GM13976 (cell line): Measurements from ENCODE around the gene JAKMIP1.

Experiments
- DNase-seq: peaks from one replicate; pipeline ENCODE4 v3.0.0; 2012; ENCODE audit warnings: low spot score
- in situ Hi-C: fragments of 300-500 bp; cut with MboI; formaldehyde crosslinking; loops from one replicate; pipeline ENCODE4 v1.12.0; 2022; ENCODE audit warnings: low sequenced_read_pairs, mixed read lengths, inconsistent platforms; ENCODE audit not compliant: unreplicated experiment
- TF ChIP-seq, protein P1 (sequence below): IDR thresholded peaks from 2 replicates; pipeline ENCODE4 v1.5.1; 2012; ENCODE audit warnings: borderline replicate concordance, mild to moderate bottlenecking; ENCODE audit not compliant: insufficient read depth; ENCODE audit errors: extremely low read depth, missing control alignments, control extremely low read depth

The JAKMIP1 gene

DNA sequence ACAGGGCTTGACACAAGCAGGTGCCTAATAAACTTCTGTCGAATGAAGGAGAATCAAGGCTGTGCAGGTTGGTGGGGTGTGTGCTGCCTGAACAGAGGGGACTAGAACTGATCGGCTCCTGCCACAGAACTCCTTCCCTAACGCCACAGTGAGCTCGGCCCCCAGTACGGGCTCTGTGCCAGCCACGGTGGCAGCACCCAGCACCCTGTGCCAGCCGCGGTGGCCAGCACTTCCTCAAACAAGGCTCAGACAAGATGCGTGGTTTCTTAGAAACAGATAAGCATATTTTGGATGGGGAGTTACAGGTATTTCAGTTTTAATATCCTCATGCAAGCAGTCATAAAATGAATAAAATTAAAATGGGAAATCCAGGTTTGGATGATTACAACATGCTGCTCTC lies 156.1 kb downstream of the JAKMIP1 start:
- TF ChIP-seq, protein P1, sequence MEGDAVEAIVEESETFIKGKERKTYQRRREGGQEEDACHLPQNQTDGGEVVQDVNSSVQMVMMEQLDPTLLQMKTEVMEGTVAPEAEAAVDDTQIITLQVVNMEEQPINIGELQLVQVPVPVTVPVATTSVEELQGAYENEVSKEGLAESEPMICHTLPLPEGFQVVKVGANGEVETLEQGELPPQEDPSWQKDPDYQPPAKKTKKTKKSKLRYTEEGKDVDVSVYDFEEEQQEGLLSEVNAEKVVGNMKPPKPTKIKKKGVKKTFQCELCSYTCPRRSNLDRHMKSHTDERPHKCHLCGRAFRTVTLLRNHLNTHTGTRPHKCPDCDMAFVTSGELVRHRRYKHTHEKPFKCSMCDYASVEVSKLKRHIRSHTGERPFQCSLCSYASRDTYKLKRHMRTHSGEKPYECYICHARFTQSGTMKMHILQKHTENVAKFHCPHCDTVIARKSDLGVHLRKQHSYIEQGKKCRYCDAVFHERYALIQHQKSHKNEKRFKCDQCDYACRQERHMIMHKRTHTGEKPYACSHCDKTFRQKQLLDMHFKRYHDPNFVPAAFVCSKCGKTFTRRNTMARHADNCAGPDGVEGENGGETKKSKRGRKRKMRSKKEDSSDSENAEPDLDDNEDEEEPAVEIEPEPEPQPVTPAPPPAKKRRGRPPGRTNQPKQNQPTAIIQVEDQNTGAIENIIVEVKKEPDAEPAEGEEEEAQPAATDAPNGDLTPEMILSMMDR = no peak
- in situ Hi-C loops = no loop called here

DNA sequence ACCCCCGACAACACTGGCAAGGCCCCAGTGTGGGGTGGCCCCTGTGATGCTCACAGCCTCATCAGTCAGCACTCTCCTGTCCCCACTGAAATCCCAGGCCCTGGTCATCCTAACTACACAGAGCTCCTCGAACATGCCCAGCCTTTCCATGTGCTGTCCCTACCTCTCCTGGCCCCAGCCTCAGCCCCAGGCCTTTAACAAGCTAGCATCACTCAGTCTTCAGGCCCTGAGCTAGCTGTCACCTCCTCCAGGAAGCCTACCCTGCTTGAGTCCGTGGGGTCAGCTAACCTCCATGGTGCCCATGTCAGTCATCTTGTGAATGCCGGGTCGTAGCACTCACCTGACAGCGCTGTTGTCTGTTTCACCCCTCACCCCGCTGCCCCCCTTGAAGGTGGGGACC lies 156.5 kb downstream of the JAKMIP1 start:
- DNase-seq = no peak
- in situ Hi-C loops = no loop called here
- TF ChIP-seq, protein P1 = no peak

More for the DNA sequence above, 156.1 kb downstream of the JAKMIP1 start:
- DNase-seq = no peak

DNA sequence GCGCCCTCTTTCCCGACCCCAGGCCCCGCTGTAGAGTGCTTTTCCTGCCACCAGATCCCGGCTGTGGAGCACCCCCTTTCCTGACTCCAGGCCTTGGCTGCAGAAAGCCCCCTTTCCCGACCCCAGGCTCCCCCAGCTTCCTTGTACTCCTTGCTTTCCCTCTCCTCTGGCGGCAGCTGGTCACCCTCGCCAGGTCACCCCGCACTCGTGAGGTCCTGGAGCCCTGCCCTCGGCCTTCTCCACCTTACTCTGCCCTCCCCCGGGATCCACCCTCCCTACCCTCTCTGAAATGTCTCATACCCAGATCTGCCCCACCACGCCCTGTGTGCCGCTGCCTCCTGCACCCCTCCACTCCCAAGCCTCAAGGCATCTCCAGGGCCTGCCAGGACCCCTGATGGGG lies 157.2 kb downstream of the JAKMIP1 start:
- in situ Hi-C loops = no loop called here
- TF ChIP-seq, protein P1 = no peak
- no peak for DNase-seq

DNA sequence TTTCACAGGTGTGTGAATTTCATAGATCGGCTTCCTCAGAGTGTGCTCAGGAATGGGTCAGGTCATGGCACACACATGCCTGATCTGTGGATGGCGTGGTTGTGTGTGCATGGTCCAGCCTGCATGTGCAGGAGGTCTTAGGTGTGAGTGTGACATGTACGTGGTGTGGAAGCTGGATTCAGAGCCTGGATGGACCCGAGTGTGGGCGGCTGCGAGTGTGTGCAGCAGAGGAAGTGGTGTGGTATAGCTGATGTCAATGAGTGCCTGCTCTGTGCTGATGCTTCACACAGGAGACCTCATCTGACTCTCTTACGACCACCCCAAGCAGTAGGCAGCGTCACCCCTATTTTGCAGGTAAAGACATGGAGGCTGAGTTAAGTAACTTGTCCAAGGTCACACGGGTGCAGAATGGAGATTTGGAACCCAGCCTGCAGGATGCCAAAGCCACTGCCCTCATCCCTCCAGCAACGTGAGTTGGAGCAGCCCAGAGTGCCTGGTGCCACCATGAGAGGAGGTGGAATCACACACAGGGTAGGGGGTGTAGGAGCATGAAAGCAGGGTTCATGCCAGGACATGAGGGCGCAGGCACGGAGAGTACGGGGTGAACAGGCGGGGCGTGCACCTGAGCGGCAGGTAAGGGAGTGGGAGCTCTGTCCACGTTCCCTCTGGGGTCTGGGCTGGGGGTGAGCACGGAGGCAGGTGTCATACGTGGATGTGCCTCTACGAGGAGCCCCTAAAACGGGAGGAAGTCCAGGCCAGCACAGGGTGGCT lies 157.9 kb downstream of the JAKMIP1 start:
- TF ChIP-seq, protein P1 = no peak
- in situ Hi-C loops = no loop called here
- no peak for DNase-seq

DNA sequence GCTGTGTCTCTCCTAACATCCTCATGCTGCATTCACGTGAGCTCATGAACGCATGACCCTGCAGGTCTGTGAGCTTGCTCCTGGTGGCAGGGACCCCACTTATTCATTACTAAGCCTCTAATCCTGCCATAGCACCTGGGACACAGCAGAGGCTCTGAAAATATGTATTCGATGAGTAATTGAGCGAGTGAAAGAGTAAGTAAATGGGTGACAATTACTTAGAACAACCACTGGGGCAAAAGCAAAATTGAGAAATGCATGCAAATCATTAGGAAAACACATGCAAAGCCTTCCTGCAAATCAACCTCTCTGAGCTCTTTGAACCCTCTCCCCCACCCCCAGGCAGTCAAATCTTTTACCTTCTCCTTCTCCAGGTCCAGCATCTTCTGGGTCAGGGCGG lies 158.5 kb downstream of the JAKMIP1 start:
- TF ChIP-seq, protein P1 = no peak
- in situ Hi-C loops = no loop called here
- DNase-seq = no peak

DNA sequence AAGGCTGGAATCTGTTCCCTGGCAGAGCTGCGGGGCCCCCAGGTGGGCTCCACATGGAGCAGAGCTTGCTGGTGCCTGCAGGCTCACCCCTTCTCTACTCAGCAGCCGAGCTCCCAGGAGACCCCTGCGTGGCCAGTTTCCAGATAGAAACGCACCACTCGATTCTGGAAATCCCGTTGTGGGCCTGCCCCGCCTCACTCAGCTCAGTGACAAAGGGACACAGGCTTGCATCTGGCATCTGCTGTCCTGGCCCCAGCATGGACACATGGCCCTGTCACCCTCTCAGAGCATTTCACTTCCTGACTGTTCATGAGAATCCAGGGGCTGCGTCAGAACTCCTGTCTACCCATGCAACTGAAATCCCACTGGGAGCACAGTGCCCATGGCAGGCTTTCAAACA lies 161.6 kb downstream of the JAKMIP1 start:
- TF ChIP-seq, protein P1 = no peak
- in situ Hi-C loops = no loop called here
- no peak for DNase-seq
